ENCODE results near the gene ZNF667. TPM values are rescaled to one million over a fixed set of nuclear protein-coding genes. Genes with fewer than 3 reads are reported as not detected.

The ZNF667 gene
- total RNA-seq, 1 experiment from 2014 or later, result 4.5 TPM

- peak; percentile 95 for DNase-seq (ENCODE audit: low read depth)
These were observed 83.8 kb downstream of the ZNF667 start, which contains the start of gene ZNF582 for GRCh38 chr19:56393119-56394012. TSS of gene ZNF582 (minus strand) at chr19:56393534. CDS start at chr19:56391752, 1,782 bp downstream.

Other genes with a start within 250 kb of the ZNF667 start
- not detected in 2 replicates for gene EDDM13, start 204.6 kb downstream of the ZNF667 start, total RNA-seq (2014; rRNA removed; shearing (Covaris generic))
- gene ZSCAN5A, start 162.5 kb downstream of the ZNF667 start, total RNA-seq (2014; rRNA removed; shearing (Covaris generic)), result 6.3 and 9.4 TPM in 2 replicates
- 1.4 and 1.8 TPM in 2 replicates for gene ZNF582, start 83.8 kb downstream of the ZNF667 start, total RNA-seq (2014; rRNA removed; shearing (Covaris generic))
- gene ZNF583, start 73.0 kb downstream of the ZNF667 start, total RNA-seq (2014; rRNA removed; shearing (Covaris generic)), result 6.1 and 7.9 TPM in 2 replicates
- gene ZNF471, start 30.5 kb upstream of the ZNF667 start, total RNA-seq (2014; rRNA removed; shearing (Covaris generic)), result 1.5 and 1.6 TPM in 2 replicates
- 4.2 and 5.6 TPM in 2 replicates for gene ZFP28, start 61.6 kb upstream of the ZNF667 start, total RNA-seq (2014; rRNA removed; shearing (Covaris generic))
- 1.5 and 2.5 TPM in 2 replicates for gene ZNF470, start 90.1 kb upstream of the ZNF667 start, total RNA-seq (2014; rRNA removed; shearing (Covaris generic))
- 4.0 and 8.8 TPM in 2 replicates for gene ZNF71, start 118.0 kb upstream of the ZNF667 start, total RNA-seq (2014; rRNA removed; shearing (Covaris generic))
- 0.15 TPM in 1 of 2 replicates, not detected in the other for gene SMIM17, start 165.8 kb upstream of the ZNF667 start, total RNA-seq (2014; rRNA removed; shearing (Covaris generic))
- gene ZNF835, start 194.4 kb upstream of the ZNF667 start, total RNA-seq (2014; rRNA removed; shearing (Covaris generic)), result 0.49 and 0.71 TPM in 2 replicates

Measured in M059J (cell line).